ENCODE results near the gene PIP5K1C.

GRCh38 chr19:3725640-3726310 lies 25.5 kb upstream of the PIP5K1C start:
- TF ChIP-seq CTCF (IDR thresholded peaks at IDR 0.05; ENCODE audit: borderline replicate concordance, extremely low read depth, low read length, poor library complexity, severe bottlenecking) (no peak), EZH2 (IDR thresholded peaks at IDR 0.05; ENCODE audit: borderline replicate concordance, low read depth, low read length, severe bottlenecking) (no peak)
